Liver (tissue), 9 donors: ENCODE measurements around the gene SLCO4A1. TPM values are rescaled to one million over a fixed set of nuclear protein-coding genes. Genes with fewer than 3 reads are reported as not detected.

Source experiments
- DNase-seq: peaks from one replicate; pipeline ENCODE4 v3.0.0-alpha.2; 2017; ENCODE audit warnings: low spot score
- H3K27ac ChIP-seq, 2 donors: one replicate each; pipeline ENCODE4 v1.7.0; 2013; ENCODE audit warnings: inconsistent platforms in 2 of 2, low read length in 2 of 2, control low read depth in 1 of 2, low read depth in 1 of 2, mild to moderate bottlenecking in 1 of 2
- H3K27me3 ChIP-seq, 4 donors: one replicate each; pipeline versions ENCODE4 v1.6.1 to v1.7.0; 2013; ENCODE audit warnings: low read length in 3 of 4, inconsistent platforms in 1 of 4, mild to moderate bottlenecking in 1 of 4, moderate library complexity in 1 of 4; ENCODE audit not compliant: control insufficient read depth in 4 of 4, insufficient read depth in 4 of 4
- H3K36me3 ChIP-seq, 4 donors: one replicate each; pipeline versions ENCODE4 v1.6.1 to v1.7.0; 2013; ENCODE audit warnings: low read length in 3 of 4, mild to moderate bottlenecking in 3 of 4, low read depth in 1 of 4, moderate library complexity in 1 of 4; ENCODE audit not compliant: control insufficient read depth in 4 of 4, insufficient read depth in 3 of 4
- H3K4me1 ChIP-seq, 4 donors: one replicate each; pipeline versions ENCODE4 v1.6.1 to v1.7.0; 2013; ENCODE audit warnings: low read length in 3 of 4, mild to moderate bottlenecking in 3 of 4, moderate library complexity in 1 of 4; ENCODE audit not compliant: control insufficient read depth in 4 of 4, insufficient read depth in 4 of 4
- H3K4me3 ChIP-seq, 3 donors: one replicate each; pipeline versions ENCODE4 v1.6.1 to v1.7.0; 2013; ENCODE audit warnings: low read length in 3 of 3, control low read depth in 1 of 3, low read depth in 1 of 3, mild to moderate bottlenecking in 1 of 3
- H3K9ac ChIP-seq, 2 donors: one replicate each; pipeline ENCODE4 v1.7.0; 2013; ENCODE audit warnings: low read length in 2 of 2, mild to moderate bottlenecking in 2 of 2, moderate library complexity in 2 of 2, control low read depth in 1 of 2, low read depth in 1 of 2
- H3K9me3 ChIP-seq, 4 donors: one replicate each; pipeline versions ENCODE4 v1.6.1 to v1.7.0; 2013; ENCODE audit warnings: low read length in 3 of 4; ENCODE audit not compliant: control insufficient read depth in 4 of 4
- EGR1 ChIP-seq, 2 donors: IDR thresholded peaks; 2 replicates each; pipeline ENCODE4 v1.6.1; 2016 to 2018; ENCODE audit warnings: antibody characterized with exemption in 2 of 2, low read depth in 2 of 2
- FOXA1 ChIP-seq: IDR thresholded peaks from 2 replicates; pipeline ENCODE4 v1.6.1; 2016; ENCODE audit warnings: antibody characterized with exemption
- FOXA2 ChIP-seq: IDR thresholded peaks from 2 replicates; pipeline ENCODE4 v1.6.1; 2016; ENCODE audit warnings: antibody characterized with exemption
- GABPA ChIP-seq, 2 donors: IDR thresholded peaks in 1 of 2; conservative IDR thresholded peaks in 1 of 2; 2 replicates each; pipeline ENCODE4 v1.6.1; 2016; ENCODE audit warnings: antibody characterized with exemption in 2 of 2, mild to moderate bottlenecking in 1 of 2, moderate library complexity in 1 of 2
- HNF4A ChIP-seq, 2 donors: conservative IDR thresholded peaks; 2 replicates each; pipeline ENCODE4 v1.6.1; 2016; ENCODE audit warnings: antibody characterized with exemption in 2 of 2, mild to moderate bottlenecking in 2 of 2
- HNF4G ChIP-seq: IDR thresholded peaks from 2 replicates; pipeline ENCODE4 v1.6.1; 2016; ENCODE audit warnings: antibody characterized with exemption
- JUND ChIP-seq, 2 donors: IDR thresholded peaks; 2 replicates each; pipeline ENCODE4 v1.6.1; 2016; ENCODE audit warnings: antibody characterized with exemption in 2 of 2
- NR2F2 ChIP-seq: IDR thresholded peaks from 2 replicates; pipeline ENCODE4 v1.6.1; 2016; ENCODE audit warnings: antibody characterized with exemption
- RAD21 ChIP-seq, 2 donors: IDR thresholded peaks; 2 replicates each; pipeline ENCODE4 v1.6.1; 2016; ENCODE audit warnings: antibody characterized with exemption in 2 of 2, mild to moderate bottlenecking in 2 of 2
- RXRA ChIP-seq, 2 donors: IDR thresholded peaks; 2 replicates each; pipeline ENCODE4 v1.6.1; 2017 to 2018; ENCODE audit warnings: antibody characterized with exemption in 2 of 2, mild to moderate bottlenecking in 1 of 2
- SP1 ChIP-seq: IDR thresholded peaks from 2 replicates; pipeline ENCODE4 v1.6.1; 2018; ENCODE audit warnings: antibody characterized with exemption, mild to moderate bottlenecking
- TAF1 ChIP-seq: conservative IDR thresholded peaks from 2 replicates; pipeline ENCODE4 v1.6.1; 2016; ENCODE audit warnings: antibody characterized with exemption, mild to moderate bottlenecking
- YY1 ChIP-seq: IDR thresholded peaks from 2 replicates; pipeline ENCODE4 v1.6.1; 2016; ENCODE audit warnings: antibody characterized with exemption, mild to moderate bottlenecking
- WGBS: extraction: QIAGEN DNeasy Blood & Tissue Kit; methylation state at CpG from one replicate; pipeline ENCODE4 v1.1.7; 2013; 5-methylcytosine and 5-hydroxymethylcytosine counted together
- polyA plus RNA-seq, 2 donors: library from polyadenylated mRNA; stranded (reverse) in 1 of 2; unstranded in 1 of 2; fragments of 200-250 nt in 1 of 2; fragments of >200 nt in 1 of 2; fragmentation: Nextera tagmentation in 1 of 2; extraction: Ambion mirVana in 1 of 2; gene quantifications; one replicate each; pipeline versions ENCODE4 v1.2.1 to v1.2.3, GENCODE V29; 2013 to 2015
- total RNA-seq, 2 donors: library from RNA; depleted of rRNA; stranded (reverse); fragments of >200 nt; gene quantifications; one replicate each; pipeline ENCODE4 v1.2.3, GENCODE V29; 2014
- TF ChIP-seq, protein P1 (sequence below): IDR thresholded peaks from 2 replicates; pipeline ENCODE4 v1.6.1; 2016; ENCODE audit warnings: antibody characterized with exemption
- TF ChIP-seq, protein P2 (sequence below): IDR thresholded peaks from 2 replicates; pipeline ENCODE4 v1.6.1; 2016; ENCODE audit warnings: antibody characterized with exemption
- TF ChIP-seq, protein P3 (sequence below): IDR thresholded peaks from 2 replicates; pipeline ENCODE4 v1.6.1; 2016; ENCODE audit warnings: antibody characterized with exemption, mild to moderate bottlenecking
- TF ChIP-seq, protein P4 (sequence below): IDR thresholded peaks from 2 replicates; pipeline ENCODE4 v1.6.1; 2016; ENCODE audit warnings: antibody characterized with exemption
- TF ChIP-seq, protein P5 (sequence below): fragments of 150-350 bp; IDR thresholded peaks from 2 replicates; pipeline ENCODE4 v1.5.1; 2017; ENCODE audit warnings: improper control_type of control experiment, low read depth, low read length; ENCODE audit not compliant: missing input control
- donor health status: healthy.
- donor health status: healthy.
- donor health status: healthy.
- donor health status: healthy.
- donor health status: healthy.

The SLCO4A1 gene
- total and polyA plus RNA-seq, 4 donors: 1.3 to 4.3 (median 2.6) TPM

DNA sequence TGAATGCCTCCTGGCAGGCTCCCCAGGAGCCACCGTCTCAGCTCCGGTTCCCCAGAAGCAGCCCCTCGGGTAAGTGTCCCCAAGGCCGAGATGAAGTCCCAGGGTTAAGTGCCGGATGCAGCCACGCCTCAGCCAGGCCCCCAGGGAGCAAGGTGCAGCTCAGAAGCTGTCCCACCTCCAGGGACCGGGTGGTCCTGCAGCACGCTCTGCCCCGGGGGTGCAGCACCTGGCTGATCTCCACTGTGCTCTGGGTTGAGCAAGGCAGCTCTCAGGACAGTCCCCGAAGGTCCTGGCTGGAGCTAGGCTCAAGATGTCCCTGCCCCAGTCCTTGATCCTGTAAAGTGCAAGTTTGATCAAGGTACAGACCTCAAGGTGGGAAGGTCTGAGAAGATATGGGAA lies 51.2 kb downstream of the SLCO4A1 start:
- no peaks in the 10 kb centered on the region for H3K9me3 ChIP-seq
- H3K4me3 ChIP-seq: no peak overlapping the region
- TF ChIP-seq TAF1 (no peak), HNF4G (no peak), JUND (IDR thresholded peaks at IDR 0.05) (no peak), NR2F2 (no peak), RAD21 (IDR thresholded peaks at IDR 0.05) (no peak), GABPA (IDR thresholded peaks at IDR 0.05 in 1 of 2, conservative IDR thresholded peaks at IDR 0.05 in 1 of 2) (no peak), EGR1 (IDR thresholded peaks at IDR 0.05; ENCODE audit: low read depth in 2 of 2) (no peak)
- TF ChIP-seq, protein P1, sequence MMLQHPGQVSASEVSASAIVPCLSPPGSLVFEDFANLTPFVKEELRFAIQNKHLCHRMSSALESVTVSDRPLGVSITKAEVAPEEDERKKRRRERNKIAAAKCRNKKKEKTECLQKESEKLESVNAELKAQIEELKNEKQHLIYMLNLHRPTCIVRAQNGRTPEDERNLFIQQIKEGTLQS: no peak
- TF ChIP-seq, protein P2, sequence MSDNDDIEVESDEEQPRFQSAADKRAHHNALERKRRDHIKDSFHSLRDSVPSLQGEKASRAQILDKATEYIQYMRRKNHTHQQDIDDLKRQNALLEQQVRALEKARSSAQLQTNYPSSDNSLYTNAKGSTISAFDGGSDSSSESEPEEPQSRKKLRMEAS: no peak
- TF ChIP-seq, protein P3, sequence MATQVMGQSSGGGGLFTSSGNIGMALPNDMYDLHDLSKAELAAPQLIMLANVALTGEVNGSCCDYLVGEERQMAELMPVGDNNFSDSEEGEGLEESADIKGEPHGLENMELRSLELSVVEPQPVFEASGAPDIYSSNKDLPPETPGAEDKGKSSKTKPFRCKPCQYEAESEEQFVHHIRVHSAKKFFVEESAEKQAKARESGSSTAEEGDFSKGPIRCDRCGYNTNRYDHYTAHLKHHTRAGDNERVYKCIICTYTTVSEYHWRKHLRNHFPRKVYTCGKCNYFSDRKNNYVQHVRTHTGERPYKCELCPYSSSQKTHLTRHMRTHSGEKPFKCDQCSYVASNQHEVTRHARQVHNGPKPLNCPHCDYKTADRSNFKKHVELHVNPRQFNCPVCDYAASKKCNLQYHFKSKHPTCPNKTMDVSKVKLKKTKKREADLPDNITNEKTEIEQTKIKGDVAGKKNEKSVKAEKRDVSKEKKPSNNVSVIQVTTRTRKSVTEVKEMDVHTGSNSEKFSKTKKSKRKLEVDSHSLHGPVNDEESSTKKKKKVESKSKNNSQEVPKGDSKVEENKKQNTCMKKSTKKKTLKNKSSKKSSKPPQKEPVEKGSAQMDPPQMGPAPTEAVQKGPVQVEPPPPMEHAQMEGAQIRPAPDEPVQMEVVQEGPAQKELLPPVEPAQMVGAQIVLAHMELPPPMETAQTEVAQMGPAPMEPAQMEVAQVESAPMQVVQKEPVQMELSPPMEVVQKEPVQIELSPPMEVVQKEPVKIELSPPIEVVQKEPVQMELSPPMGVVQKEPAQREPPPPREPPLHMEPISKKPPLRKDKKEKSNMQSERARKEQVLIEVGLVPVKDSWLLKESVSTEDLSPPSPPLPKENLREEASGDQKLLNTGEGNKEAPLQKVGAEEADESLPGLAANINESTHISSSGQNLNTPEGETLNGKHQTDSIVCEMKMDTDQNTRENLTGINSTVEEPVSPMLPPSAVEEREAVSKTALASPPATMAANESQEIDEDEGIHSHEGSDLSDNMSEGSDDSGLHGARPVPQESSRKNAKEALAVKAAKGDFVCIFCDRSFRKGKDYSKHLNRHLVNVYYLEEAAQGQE: no peak
- H3K27me3 ChIP-seq: peaks cover 0 to 4% (median 0%) of the 10 kb centered on the region in 4 donors
- H3K27ac ChIP-seq: no peak overlapping the region
- no peaks in the 10 kb centered on the region for H3K4me1 ChIP-seq
- WGBS: 67% methylated on average over 10 of the region's 10 CpGs
- no peak for DNase-seq
- H3K9ac ChIP-seq: no peak overlapping the region
- H3K36me3 ChIP-seq: no peaks in the 10 kb centered on the region

DNA sequence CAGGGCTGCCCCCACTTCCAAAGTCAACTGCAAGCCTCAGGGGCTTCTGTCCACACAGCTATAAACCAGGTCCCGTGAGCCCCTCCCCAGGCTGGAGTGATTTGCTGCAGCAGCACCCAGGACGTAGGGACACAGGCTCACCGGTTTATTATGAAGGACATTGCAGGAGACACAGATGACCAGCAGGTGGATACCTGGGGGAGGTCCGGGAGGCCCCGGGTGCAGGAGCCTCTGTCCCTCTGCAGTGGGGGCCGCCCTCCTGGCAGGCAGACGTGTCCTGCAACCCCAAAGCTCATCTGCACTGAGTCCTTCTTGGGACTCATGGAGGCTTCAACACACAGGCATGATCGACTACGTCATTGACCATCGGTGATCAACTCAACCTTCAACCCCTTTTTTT lies 51.8 kb downstream of the SLCO4A1 start:
- peaks cover 0 to 4% (median 0%) of the 10 kb centered on the region in 4 donors for H3K27me3 ChIP-seq
- no peaks in the 10 kb centered on the region for H3K4me1 ChIP-seq
- no peak for TF ChIP-seq HNF4G
- TF ChIP-seq, protein P2: no peak
- TF ChIP-seq, protein P4, sequence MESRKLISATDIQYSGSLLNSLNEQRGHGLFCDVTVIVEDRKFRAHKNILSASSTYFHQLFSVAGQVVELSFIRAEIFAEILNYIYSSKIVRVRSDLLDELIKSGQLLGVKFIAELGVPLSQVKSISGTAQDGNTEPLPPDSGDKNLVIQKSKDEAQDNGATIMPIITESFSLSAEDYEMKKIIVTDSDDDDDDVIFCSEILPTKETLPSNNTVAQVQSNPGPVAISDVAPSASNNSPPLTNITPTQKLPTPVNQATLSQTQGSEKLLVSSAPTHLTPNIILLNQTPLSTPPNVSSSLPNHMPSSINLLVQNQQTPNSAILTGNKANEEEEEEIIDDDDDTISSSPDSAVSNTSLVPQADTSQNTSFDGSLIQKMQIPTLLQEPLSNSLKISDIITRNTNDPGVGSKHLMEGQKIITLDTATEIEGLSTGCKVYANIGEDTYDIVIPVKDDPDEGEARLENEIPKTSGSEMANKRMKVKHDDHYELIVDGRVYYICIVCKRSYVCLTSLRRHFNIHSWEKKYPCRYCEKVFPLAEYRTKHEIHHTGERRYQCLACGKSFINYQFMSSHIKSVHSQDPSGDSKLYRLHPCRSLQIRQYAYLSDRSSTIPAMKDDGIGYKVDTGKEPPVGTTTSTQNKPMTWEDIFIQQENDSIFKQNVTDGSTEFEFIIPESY: no peak
- TF ChIP-seq YY1: no peak
- no peak for TF ChIP-seq RXRA (IDR thresholded peaks at IDR 0.05)
- no peak for TF ChIP-seq FOXA1
- TF ChIP-seq EGR1 (IDR thresholded peaks at IDR 0.05; ENCODE audit: low read depth in 2 of 2): no peak
- TF ChIP-seq, protein P5, sequence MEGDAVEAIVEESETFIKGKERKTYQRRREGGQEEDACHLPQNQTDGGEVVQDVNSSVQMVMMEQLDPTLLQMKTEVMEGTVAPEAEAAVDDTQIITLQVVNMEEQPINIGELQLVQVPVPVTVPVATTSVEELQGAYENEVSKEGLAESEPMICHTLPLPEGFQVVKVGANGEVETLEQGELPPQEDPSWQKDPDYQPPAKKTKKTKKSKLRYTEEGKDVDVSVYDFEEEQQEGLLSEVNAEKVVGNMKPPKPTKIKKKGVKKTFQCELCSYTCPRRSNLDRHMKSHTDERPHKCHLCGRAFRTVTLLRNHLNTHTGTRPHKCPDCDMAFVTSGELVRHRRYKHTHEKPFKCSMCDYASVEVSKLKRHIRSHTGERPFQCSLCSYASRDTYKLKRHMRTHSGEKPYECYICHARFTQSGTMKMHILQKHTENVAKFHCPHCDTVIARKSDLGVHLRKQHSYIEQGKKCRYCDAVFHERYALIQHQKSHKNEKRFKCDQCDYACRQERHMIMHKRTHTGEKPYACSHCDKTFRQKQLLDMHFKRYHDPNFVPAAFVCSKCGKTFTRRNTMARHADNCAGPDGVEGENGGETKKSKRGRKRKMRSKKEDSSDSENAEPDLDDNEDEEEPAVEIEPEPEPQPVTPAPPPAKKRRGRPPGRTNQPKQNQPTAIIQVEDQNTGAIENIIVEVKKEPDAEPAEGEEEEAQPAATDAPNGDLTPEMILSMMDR: no peak
- TF ChIP-seq HNF4A (conservative IDR thresholded peaks at IDR 0.05): no peak
- no peak for TF ChIP-seq SP1
- TF ChIP-seq JUND (IDR thresholded peaks at IDR 0.05): no peak
- TF ChIP-seq FOXA2: no peak

More for the DNA sequence above, 51.8 kb downstream of the SLCO4A1 start:
- H3K4me3 ChIP-seq: no peak overlapping the region
- no peaks in the 10 kb centered on the region for H3K36me3 ChIP-seq
- no peak overlapping the region for H3K9ac ChIP-seq
- no peak for DNase-seq
- no peaks in the 10 kb centered on the region for H3K9me3 ChIP-seq
- WGBS: 62% methylated on average over 10 of the region's 10 CpGs
- no peak overlapping the region for H3K27ac ChIP-seq
